Neural progenitor cell (in vitro differentiated cells): ENCODE data around the gene NDUFA8.

Experiments used
- CTCF ChIP-seq: fragments of 200-600 bp; sonication (generic); IDR thresholded peaks from 2 replicates; pipeline ENCODE4 v1.5.1; 2017; ENCODE audit warnings: antibody characterized with exemption, mild to moderate bottlenecking
- EZH2 ChIP-seq: fragments of 200-600 bp; sonication (generic); IDR thresholded peaks from 2 replicates; pipeline ENCODE4 v1.6.1; 2017; ENCODE audit warnings: antibody characterized with exemption, mild to moderate bottlenecking, moderate library complexity
- EZH2phosphoT487 ChIP-seq: fragments of 200-600 bp; sonication (generic); IDR thresholded peaks from 2 replicates; pipeline ENCODE4 v1.6.1; 2017; ENCODE audit warnings: antibody characterized with exemption

- TF ChIP-seq CTCF: no peak
- no peak for TF ChIP-seq EZH2
- TF ChIP-seq EZH2phosphoT487: no peak
Measured at GRCh38 chr9:122138560-122139268, 20.9 kb downstream of the NDUFA8 start.
